Osteocyte (in vitro differentiated cells): Measurements from ENCODE around the gene SBF2. TPM values are rescaled to one million over a fixed set of nuclear protein-coding genes. Genes with fewer than 3 reads are reported as not detected.

ENCODE experiments used
- DNase-seq: peaks from one replicate; pipeline ENCODE4 v3.0.0; 2021; ENCODE audit warnings: mixed read lengths; ENCODE audit not compliant: unreplicated experiment; ENCODE audit errors: extremely low spot score
- H3K27ac Mint-ChIP-seq: one replicate; pipeline ENCODE4 v1.8.0; 2021; ENCODE audit warnings: mild to moderate bottlenecking, mixed read lengths; ENCODE audit not compliant: unreplicated experiment
- H3K27me3 Mint-ChIP-seq: one replicate; pipeline ENCODE4 v1.8.0; 2021; ENCODE audit warnings: mixed read lengths; ENCODE audit not compliant: unreplicated experiment
- H3K36me3 Mint-ChIP-seq: one replicate; pipeline ENCODE4 v1.8.0; 2021; ENCODE audit warnings: mixed read lengths; ENCODE audit not compliant: unreplicated experiment
- H3K4me1 Mint-ChIP-seq: one replicate; pipeline ENCODE4 v1.8.0; 2021; ENCODE audit warnings: mixed read lengths; ENCODE audit not compliant: unreplicated experiment
- H3K4me3 Mint-ChIP-seq: one replicate; pipeline ENCODE4 v1.8.0; 2021; ENCODE audit warnings: mild to moderate bottlenecking, moderate library complexity, mixed read lengths; ENCODE audit not compliant: unreplicated experiment
- H3K9me3 Mint-ChIP-seq: one replicate; pipeline ENCODE4 v1.8.0; 2021; ENCODE audit warnings: mixed read lengths; ENCODE audit not compliant: unreplicated experiment
- total RNA-seq: library from RNA; stranded (reverse); gene quantifications from 2 replicates; pipeline ENCODE4 v1.2.1, GENCODE V29; 2021
- TF ChIP-seq, protein P1 (sequence below): fragments of 200-600 bp; sonication (generic); IDR thresholded peaks from 2 replicates; pipeline ENCODE4 v1.5.0; 2021; ENCODE audit warnings: antibody characterized with exemption, mild to moderate bottlenecking, moderate library complexity

Gene SBF2
- total RNA-seq, 1 donor from 2014 or later: 65.2 TPM

DNA sequence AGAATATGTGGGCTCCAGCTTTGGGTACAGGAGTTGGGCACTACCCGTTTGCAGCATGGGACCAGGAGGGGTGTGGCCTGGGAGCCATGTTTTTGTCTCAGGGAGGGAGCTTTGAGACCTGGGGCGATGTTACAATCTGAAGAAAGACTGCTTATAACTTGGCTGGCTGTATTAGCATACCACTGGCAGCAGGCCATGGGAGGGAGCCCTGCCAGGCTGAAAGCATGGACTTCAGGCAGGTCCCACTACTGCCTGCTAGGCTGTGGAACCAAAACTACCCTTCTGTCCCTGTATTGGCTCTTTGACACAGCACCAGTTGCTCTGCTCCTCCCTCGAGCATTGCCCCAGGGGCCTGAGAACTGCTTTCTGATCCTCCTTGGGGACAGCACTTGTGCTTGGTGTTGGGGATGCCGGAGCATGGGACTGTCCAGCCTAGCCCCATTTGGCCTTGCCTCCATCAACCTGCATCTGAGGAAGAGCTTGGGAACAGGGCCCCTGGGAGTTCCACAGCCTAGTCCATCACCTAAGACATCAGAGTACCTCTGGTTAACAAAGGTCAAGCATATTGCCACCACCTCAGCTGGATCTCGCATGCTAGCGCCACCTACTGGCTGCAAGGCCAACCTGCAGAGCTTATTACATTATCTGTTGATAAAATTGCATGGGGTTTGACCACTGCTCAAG, 217.4 kb downstream of the SBF2 start:
- H3K27ac Mint-ChIP-seq: no peak overlapping the region
- peaks cover 16% of the 10 kb centered on the region for H3K4me1 Mint-ChIP-seq
- H3K27me3 Mint-ChIP-seq: no peaks in the 10 kb centered on the region
- H3K36me3 Mint-ChIP-seq: peaks cover 28% of the 10 kb centered on the region
- peaks cover 29% of the 10 kb centered on the region for H3K9me3 Mint-ChIP-seq
- DNase-seq: no peak
- TF ChIP-seq, protein P1, sequence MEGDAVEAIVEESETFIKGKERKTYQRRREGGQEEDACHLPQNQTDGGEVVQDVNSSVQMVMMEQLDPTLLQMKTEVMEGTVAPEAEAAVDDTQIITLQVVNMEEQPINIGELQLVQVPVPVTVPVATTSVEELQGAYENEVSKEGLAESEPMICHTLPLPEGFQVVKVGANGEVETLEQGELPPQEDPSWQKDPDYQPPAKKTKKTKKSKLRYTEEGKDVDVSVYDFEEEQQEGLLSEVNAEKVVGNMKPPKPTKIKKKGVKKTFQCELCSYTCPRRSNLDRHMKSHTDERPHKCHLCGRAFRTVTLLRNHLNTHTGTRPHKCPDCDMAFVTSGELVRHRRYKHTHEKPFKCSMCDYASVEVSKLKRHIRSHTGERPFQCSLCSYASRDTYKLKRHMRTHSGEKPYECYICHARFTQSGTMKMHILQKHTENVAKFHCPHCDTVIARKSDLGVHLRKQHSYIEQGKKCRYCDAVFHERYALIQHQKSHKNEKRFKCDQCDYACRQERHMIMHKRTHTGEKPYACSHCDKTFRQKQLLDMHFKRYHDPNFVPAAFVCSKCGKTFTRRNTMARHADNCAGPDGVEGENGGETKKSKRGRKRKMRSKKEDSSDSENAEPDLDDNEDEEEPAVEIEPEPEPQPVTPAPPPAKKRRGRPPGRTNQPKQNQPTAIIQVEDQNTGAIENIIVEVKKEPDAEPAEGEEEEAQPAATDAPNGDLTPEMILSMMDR: peak; percentile 51
- no peak overlapping the region for H3K4me3 Mint-ChIP-seq

DNA sequence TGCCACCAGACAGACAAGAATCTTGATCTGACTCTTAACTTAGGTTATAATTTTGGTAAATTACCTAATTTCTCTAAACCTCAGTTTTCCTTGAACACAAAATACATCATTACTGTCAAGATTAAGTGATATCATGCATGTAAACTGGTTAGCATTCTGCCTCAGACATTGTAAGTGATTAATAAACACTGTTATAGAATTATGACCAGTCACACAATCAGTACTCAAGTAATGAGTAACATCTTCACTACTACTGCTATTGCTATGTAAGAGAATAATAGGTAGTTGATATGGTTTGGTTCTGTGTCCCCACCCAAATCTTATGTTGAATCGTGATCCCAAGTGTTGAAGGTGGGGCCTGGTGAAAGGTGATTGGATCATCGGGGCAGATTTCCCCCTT, 218.9 kb downstream of the SBF2 start:
- Mint-ChIP-seq H3K27ac (no peak overlapping the region), H3K4me3 (no peak overlapping the region), H3K27me3 (no peaks in the 10 kb centered on the region), H3K4me1 (peaks cover 17% of the 10 kb centered on the region), H3K9me3 (peaks cover 18% of the 10 kb centered on the region), H3K36me3 (peaks cover 17% of the 10 kb centered on the region)
- DNase-seq: no peak
- TF ChIP-seq, protein P1: no peak

DNA sequence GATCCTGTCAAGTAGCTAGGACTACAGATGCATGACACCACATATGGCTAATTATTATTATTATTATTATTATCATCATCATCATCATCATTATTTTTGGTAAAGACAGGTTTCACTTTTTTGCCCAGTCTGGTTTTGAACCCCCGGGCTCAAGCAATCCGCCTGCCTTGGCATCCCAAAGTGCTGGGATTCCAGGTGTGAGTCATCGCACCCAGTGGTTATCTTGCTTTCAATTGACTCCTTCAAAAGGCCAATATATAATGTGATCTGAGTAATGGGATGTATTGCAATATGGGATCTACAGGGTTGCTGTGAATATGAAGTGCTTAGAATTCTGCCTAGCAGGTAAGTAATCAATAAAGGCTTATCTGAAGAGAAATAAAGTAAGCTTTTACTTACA, 221.2 kb downstream of the SBF2 start:
- no peak for DNase-seq
- TF ChIP-seq, protein P1: no peak

DNA sequence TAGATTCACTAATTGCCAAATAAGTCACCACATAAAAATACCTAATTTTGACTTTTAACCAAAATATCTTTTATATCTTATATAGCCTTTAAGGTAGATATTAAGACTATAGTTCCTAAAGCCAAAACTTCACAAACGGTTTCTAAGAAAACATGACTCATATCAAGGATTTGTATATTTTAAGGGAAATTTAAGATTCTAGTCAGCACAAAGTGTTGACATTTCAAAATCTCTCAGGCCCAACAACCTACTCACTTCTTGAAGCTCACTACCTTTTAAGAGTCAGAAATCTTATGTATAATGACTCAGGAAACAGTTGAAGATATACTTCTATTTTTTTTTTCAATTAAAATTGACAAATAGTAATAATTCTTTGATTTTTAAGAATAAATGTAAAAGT, 221.9 kb downstream of the SBF2 start:
- peaks cover 17% of the 10 kb centered on the region for H3K4me1 Mint-ChIP-seq
- peak overlapping the region; percentile 28 for H3K27ac Mint-ChIP-seq
- no peaks in the 10 kb centered on the region for H3K36me3 Mint-ChIP-seq
- H3K27me3 Mint-ChIP-seq: no peaks in the 10 kb centered on the region
- TF ChIP-seq, protein P1: no peak
- no peak for DNase-seq
- no peak overlapping the region for H3K4me3 Mint-ChIP-seq
- no peaks in the 10 kb centered on the region for H3K9me3 Mint-ChIP-seq

More for the DNA sequence above, 221.2 kb downstream of the SBF2 start:
- Mint-ChIP-seq H3K36me3 (peaks cover 2% of the 10 kb centered on the region), H3K27me3 (no peaks in the 10 kb centered on the region), H3K4me1 (peaks cover 17% of the 10 kb centered on the region), H3K4me3 (no peak overlapping the region), H3K9me3 (peaks cover 1% of the 10 kb centered on the region), H3K27ac (no peak overlapping the region)

DNA sequence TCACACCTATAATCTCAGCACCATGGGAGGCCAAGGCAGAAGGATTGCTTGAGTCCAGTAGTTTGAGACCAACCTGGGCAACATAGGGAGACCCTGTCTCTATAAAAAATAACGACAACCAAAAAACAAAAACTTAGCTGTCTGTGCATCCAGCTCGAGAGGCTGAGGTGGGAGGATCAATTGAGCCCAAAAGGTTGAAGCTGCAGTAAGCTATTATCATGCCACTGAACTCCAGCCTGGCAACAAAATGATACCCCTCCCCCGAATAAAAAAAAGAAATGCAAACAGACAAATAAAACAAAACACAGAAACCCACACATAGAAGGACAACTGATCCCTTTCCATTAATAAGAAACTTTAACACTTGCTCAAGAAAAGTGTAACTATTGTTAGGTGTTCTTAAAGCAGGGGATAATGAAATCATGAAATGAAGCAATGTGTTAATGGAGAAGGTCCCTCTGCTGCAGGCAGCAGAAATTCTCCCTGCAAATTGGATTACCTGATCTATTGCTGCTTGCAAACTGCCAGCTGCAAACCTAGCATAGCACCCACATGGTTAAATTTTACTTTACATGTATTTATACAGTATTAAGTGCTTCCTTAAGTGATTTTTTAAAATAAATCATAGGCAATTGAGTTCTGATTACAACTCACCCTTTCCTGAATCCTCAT, 226.3 kb downstream of the SBF2 start:
- DNase-seq: no peak
- peaks cover 2% of the 10 kb centered on the region for H3K9me3 Mint-ChIP-seq
- H3K36me3 Mint-ChIP-seq: peaks cover 2% of the 10 kb centered on the region
- no peak overlapping the region for H3K4me3 Mint-ChIP-seq
- H3K27me3 Mint-ChIP-seq: no peaks in the 10 kb centered on the region
- TF ChIP-seq, protein P1: no peak
- H3K4me1 Mint-ChIP-seq: peaks cover 25% of the 10 kb centered on the region
- H3K27ac Mint-ChIP-seq: no peak overlapping the region
